BE2C (cell line): ENCODE measurements around the gene PROX2.

ENCODE experiments used
- DNase-seq: peaks from one replicate; pipeline ENCODE4 v3.0.0-alpha.2; 2020
- H3K27me3 ChIP-seq: fragments of 250-450 bp; sonication (Bioruptor Pico); 2 replicates; pipeline ENCODE4 v1.5.1; 2020; ENCODE audit warnings: mild to moderate bottlenecking
- H3K36me3 ChIP-seq: fragments of 250-450 bp; sonication (Bioruptor Pico); 2 replicates; pipeline ENCODE4 v1.5.1; 2020; ENCODE audit warnings: mild to moderate bottlenecking
- H3K4me1 ChIP-seq: fragments of 250-450 bp; sonication (Bioruptor Pico); 2 replicates; pipeline ENCODE4 v1.5.1; 2020
- H3K4me3 ChIP-seq: 2 replicates; pipeline ENCODE4 v1.5.1; 2011; ENCODE audit warnings: low read depth, low read length
- H3K9me3 ChIP-seq: fragments of 250-450 bp; sonication (Bioruptor Pico); 2 replicates; pipeline ENCODE4 v1.5.1; 2020
- TF ChIP-seq, protein P1 (sequence below): IDR thresholded peaks from 2 replicates; pipeline ENCODE4 v1.5.1; 2012; ENCODE audit warnings: mild to moderate bottlenecking, low read depth, low read length

The PROX2 gene

DNA sequence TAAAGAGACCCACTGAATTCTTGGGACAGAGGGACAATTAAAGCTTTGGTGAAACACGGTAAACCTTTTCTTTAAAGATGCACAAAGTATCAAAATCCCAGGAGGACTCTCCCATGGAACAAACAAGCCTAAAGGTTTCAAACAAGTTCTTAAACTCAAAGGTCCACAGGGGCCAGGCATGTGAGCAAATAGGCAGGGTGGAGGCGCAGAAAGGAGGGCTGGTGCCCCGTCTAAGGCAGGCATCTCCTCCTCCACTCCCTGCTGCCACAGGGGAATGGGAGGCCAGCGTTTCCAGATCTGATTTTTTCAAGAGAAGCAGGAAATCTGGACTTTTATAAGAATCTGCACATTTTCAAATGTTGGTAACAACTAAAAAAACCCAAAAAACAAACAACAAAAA, 39.5 kb upstream of the PROX2 start:
- TF ChIP-seq, protein P1, sequence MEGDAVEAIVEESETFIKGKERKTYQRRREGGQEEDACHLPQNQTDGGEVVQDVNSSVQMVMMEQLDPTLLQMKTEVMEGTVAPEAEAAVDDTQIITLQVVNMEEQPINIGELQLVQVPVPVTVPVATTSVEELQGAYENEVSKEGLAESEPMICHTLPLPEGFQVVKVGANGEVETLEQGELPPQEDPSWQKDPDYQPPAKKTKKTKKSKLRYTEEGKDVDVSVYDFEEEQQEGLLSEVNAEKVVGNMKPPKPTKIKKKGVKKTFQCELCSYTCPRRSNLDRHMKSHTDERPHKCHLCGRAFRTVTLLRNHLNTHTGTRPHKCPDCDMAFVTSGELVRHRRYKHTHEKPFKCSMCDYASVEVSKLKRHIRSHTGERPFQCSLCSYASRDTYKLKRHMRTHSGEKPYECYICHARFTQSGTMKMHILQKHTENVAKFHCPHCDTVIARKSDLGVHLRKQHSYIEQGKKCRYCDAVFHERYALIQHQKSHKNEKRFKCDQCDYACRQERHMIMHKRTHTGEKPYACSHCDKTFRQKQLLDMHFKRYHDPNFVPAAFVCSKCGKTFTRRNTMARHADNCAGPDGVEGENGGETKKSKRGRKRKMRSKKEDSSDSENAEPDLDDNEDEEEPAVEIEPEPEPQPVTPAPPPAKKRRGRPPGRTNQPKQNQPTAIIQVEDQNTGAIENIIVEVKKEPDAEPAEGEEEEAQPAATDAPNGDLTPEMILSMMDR, result no peak
- Histone ChIP-seq H3K36me3 (peaks cover 5% of the 10 kb centered on the region; the same call in 1 of the 2 replicates), H3K4me3 (no peak overlapping the region), H3K4me1 (no peaks in the 10 kb centered on the region), H3K27me3 (no peaks in the 10 kb centered on the region), H3K9me3 (no peaks in the 10 kb centered on the region)
- DNase-seq, result no peak

GRCh38 chr14:74913986-74914573, 38.1 kb upstream of the PROX2 start:
- H3K4me1 ChIP-seq, result no peaks in the 10 kb centered on the region
- DNase-seq, result peak; percentile 66
- no peaks in the 10 kb centered on the region for H3K9me3 ChIP-seq
- no peaks in the 10 kb centered on the region for H3K27me3 ChIP-seq
- no peak overlapping the region for H3K4me3 ChIP-seq
- TF ChIP-seq, protein P1, result peak; percentile 88
- peaks cover 1% of the 10 kb centered on the region; the same call in 1 of the 2 replicates for H3K36me3 ChIP-seq

DNA sequence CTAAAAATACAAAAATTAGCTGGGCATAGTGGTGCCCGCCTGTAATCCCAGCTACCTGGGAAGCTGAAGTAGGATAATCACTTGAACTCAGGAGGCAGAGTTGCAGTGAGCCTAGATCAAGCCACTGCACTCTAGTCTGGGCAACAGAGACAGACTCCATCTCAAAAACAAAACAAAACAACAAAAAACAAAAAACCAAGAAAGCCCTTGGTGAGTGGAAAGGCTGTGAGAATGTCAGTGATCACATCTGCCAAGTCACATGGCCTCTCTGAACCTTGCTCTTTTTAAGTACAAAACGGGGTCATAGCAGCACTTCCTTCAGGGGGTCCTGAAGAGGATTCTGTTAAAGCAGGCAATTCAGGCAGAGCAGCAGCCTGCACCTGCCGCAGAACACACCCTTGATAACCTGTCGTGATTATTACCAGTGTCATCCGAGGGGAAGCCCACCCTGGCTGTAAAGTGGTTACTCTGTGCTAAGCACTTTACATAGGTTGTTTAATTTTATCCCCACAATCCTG, 37.5 kb upstream of the PROX2 start:
- Histone ChIP-seq H3K27me3 (no peaks in the 10 kb centered on the region), H3K36me3 (no peaks in the 10 kb centered on the region), H3K4me1 (no peaks in the 10 kb centered on the region), H3K9me3 (no peaks in the 10 kb centered on the region), H3K4me3 (no peak overlapping the region)
- DNase-seq, result no peak
- TF ChIP-seq, protein P1, result no peak

GRCh38 chr14:74912801-74913200, 36.9 kb upstream of the PROX2 start:
- no peak for DNase-seq
- Histone ChIP-seq H3K36me3 (no peaks in the 10 kb centered on the region), H3K27me3 (no peaks in the 10 kb centered on the region), H3K4me1 (no peaks in the 10 kb centered on the region; the same call in 1 of the 2 replicates), H3K4me3 (no peak overlapping the region), H3K9me3 (no peaks in the 10 kb centered on the region)
- TF ChIP-seq, protein P1, result no peak

- H3K36me3 ChIP-seq, result no peaks in the 10 kb centered on the region
- H3K27me3 ChIP-seq, result no peaks in the 10 kb centered on the region
- TF ChIP-seq, protein P1, result no peak
- DNase-seq, result no peak
- peaks cover 5% of the 10 kb centered on the region for H3K4me1 ChIP-seq
- no peaks in the 10 kb centered on the region for H3K9me3 ChIP-seq
- H3K4me3 ChIP-seq, result no peak overlapping the region
These were observed 36.2 kb upstream of the PROX2 start for GRCh38 chr14:74912111-74912510.

GRCh38 chr14:74911704-74912103, 35.8 kb upstream of the PROX2 start:
- DNase-seq, result no peak

More at GRCh38 chr14:74911704-74912103, 35.8 kb upstream of the PROX2 start:
- peaks cover 2% of the 10 kb centered on the region; the same call in 1 of the 2 replicates for H3K36me3 ChIP-seq
- no peaks in the 10 kb centered on the region for H3K27me3 ChIP-seq
- H3K4me3 ChIP-seq, result no peak overlapping the region
- TF ChIP-seq, protein P1, result no peak
- H3K4me1 ChIP-seq, result peaks cover 6% of the 10 kb centered on the region
- no peaks in the 10 kb centered on the region for H3K9me3 ChIP-seq
